SK-N-MC (cell line): ENCODE measurements around the gene CUX1.

Experiments
- EZH2 ChIP-seq: fragments of 200-600 bp; sonication (generic); IDR thresholded peaks from one replicate; pipeline ENCODE4 v1.6.1; 2017; ENCODE audit warnings: antibody characterized with exemption
- POLR2AphosphoS5 ChIP-seq: IDR thresholded peaks from 2 replicates; pipeline ENCODE4 v1.6.1; 2012; ENCODE audit warnings: mild to moderate bottlenecking, low read depth, low read length, borderline replicate concordance

- TF ChIP-seq POLR2AphosphoS5: no peak
- no peak for TF ChIP-seq EZH2
These were observed 278.0 kb downstream of the CUX1 start for GRCh38 chr7:102095321-102096011.
